GM12873 (cell line): ENCODE measurements around the gene AADACL3.

Source experiments
- CTCF ChIP-seq: IDR thresholded peaks from 2 replicates; pipeline ENCODE4 v1.5.1; 2012; ENCODE audit warnings: low read depth, mild to moderate bottlenecking, moderate library complexity, low read length, control low read depth; ENCODE audit not compliant: insufficient read depth; ENCODE audit errors: missing control alignments

Gene AADACL3

DNA sequence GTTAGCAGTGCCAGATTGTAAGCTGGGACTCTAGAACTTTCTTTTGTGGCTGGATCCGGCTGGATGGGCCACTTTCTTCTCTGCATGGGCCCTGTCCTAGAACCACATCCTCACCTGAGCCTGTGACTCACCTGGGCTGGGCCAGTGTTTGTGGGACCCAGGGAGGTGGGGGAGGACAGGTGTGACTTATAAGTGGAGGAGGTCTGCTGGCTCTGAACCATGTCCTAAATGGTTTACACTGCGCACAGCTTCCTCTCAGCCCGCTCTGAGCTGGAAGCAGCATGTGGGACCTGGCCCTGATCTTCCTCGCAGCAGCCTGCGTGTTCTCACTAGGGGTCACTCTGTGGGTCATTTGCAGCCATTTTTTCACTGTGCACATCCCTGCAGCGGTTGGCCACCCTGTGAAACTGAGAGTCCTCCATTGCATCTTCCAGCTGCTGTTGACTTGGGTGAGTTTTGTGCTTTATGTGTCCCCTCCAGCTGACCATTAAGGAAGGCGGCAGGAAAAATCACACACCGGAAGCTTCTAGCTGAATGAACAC is at the start of gene AADACL3:
TSS of gene AADACL3 (plus strand) at position 215 of the 542 bp plus-strand sequence. CDS start at position 282, 67 bp downstream.
- no peak for TF ChIP-seq CTCF

GRCh38 chr1:12666141-12666735 is 49.7 kb upstream of the AADACL3 start:
- no peak for TF ChIP-seq CTCF

GRCh38 chr1:12669529-12670068 is 46.3 kb upstream of the AADACL3 start:
- TF ChIP-seq CTCF: no peak

DNA sequence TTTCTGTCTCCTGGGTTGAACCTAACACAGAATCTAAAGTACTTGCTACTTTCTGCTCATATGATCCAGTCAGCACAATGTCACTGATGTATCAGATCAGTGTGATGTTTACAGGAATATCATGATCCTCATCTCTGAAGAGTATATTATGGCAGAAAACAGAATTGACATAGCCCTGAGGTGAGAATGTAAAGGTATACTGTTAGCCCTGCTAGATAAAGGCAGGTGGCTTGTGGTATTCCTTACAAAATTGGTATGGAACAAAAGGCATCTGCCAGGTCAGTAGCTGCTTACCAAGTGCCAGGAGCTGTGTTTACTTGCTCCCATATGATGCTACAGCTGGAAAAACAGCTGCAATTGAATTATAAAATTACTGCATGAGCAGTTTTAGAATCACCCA is 41.6 kb upstream of the AADACL3 start:
- no peak for TF ChIP-seq CTCF

- TF ChIP-seq CTCF: no peak
Measured at GRCh38 chr1:12677565-12677964, 38.3 kb upstream of the AADACL3 start.

- TF ChIP-seq CTCF: no peak
Measured at GRCh38 chr1:12678350-12678749, 37.6 kb upstream of the AADACL3 start.

DNA sequence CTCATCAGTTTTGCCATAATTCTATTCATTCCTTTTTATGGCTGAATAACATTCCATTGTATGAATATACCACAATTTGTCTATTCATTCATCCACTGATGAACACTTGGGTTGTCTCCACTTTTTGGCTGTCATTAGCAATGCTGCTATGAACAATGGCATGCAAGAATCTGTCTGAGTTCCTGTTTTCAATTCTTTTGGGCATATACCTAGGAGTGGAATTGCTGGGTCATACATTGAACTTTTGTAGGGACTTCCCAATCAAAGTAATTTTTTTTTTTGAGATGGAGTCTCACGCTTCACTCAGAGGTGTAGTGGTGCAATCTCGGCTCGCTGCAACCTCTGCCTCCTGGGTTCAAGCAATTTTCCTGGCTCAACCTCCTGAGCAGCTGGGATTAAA is 37.1 kb upstream of the AADACL3 start:
- TF ChIP-seq CTCF: no peak
